ENCODE data around the gene TYSND1. TPM values are rescaled to one million over a fixed set of nuclear protein-coding genes. Genes with fewer than 3 reads are reported as not detected.
"Not testable (repeated sequence)": the region's sequence is repeated elsewhere in the genome, so short reads cannot be mapped to it uniquely, and the experiment has no call there.

The TYSND1 gene
- total RNA-seq, 2 donors from 2014 or later: 13.1 to 23.8 TPM

GRCh38 chr10:70164163-70164562 is 17.7 kb upstream of the TYSND1 start:
- no peak for DNase-seq
- Histone ChIP-seq H3K27ac (no peak overlapping the region), H3K27me3 (no peaks in the 10 kb centered on the region), H3K4me3 (no peak overlapping the region), H3K4me1 (peaks cover 10% of the 10 kb centered on the region), H3K9me3 (no peaks in the 10 kb centered on the region), H3K36me3 (peaks cover 14% of the 10 kb centered on the region), H3K9ac (ENCODE audit: low read depth in 2 of 2, low read length in 2 of 2) (no peak overlapping the region)
- intact Hi-C loops (cut with DNase I): no loop called here
- no peak for TF ChIP-seq CTCF (IDR thresholded peaks at IDR 0.05)

- DNase-seq: no peak
- Histone ChIP-seq H3K4me3 (no peak overlapping the region), H3K4me1 (peaks cover 6% of the 10 kb centered on the region), H3K27me3 (no peaks in the 10 kb centered on the region), H3K9me3 (no peaks in the 10 kb centered on the region), H3K36me3 (peaks cover 14% of the 10 kb centered on the region), H3K9ac (ENCODE audit: low read depth in 2 of 2, low read length in 2 of 2) (no peak overlapping the region), H3K27ac (no peak overlapping the region)
- TF ChIP-seq CTCF (IDR thresholded peaks at IDR 0.05): no peak
- intact Hi-C loops (cut with DNase I): no loop called here
These were observed 16.9 kb upstream of the TYSND1 start for GRCh38 chr10:70163448-70163847.

- Histone ChIP-seq H3K4me1 (peaks cover 3% of the 10 kb centered on the region), H3K27me3 (no peaks in the 10 kb centered on the region), H3K36me3 (peaks cover 14% of the 10 kb centered on the region), H3K27ac (no peak overlapping the region), H3K9me3 (no peaks in the 10 kb centered on the region), H3K9ac (ENCODE audit: low read depth in 2 of 2, low read length in 2 of 2) (no peak overlapping the region), H3K4me3 (no peak overlapping the region)
- DNase-seq: no peak
- intact Hi-C loops (cut with DNase I): no loop called here
- TF ChIP-seq CTCF (IDR thresholded peaks at IDR 0.05): no peak
These were observed 16.3 kb upstream of the TYSND1 start for GRCh38 chr10:70162892-70163201.

- Histone ChIP-seq H3K4me3 (no peak overlapping the region), H3K9ac (ENCODE audit: low read depth in 2 of 2, low read length in 2 of 2) (no peak overlapping the region), H3K36me3 (peaks cover 14% of the 10 kb centered on the region), H3K9me3 (no peaks in the 10 kb centered on the region), H3K27me3 (no peaks in the 10 kb centered on the region), H3K27ac (no peak overlapping the region), H3K4me1 (no peaks in the 10 kb centered on the region)
- DNase-seq: no peak
- no peak for TF ChIP-seq CTCF (IDR thresholded peaks at IDR 0.05)
- intact Hi-C loops (cut with DNase I): no loop called here
These were observed 15.8 kb upstream of the TYSND1 start for GRCh38 chr10:70162151-70162891.

- H3K9ac ChIP-seq (ENCODE audit: low read depth in 2 of 2, low read length in 2 of 2): no peak overlapping the region
- intact Hi-C loops (cut with DNase I): no loop called here
- H3K36me3 ChIP-seq: peaks cover 14% of the 10 kb centered on the region
- no peak for DNase-seq
- H3K4me3 ChIP-seq: no peak overlapping the region
- H3K9me3 ChIP-seq: no peaks in the 10 kb centered on the region
- no peak for TF ChIP-seq CTCF (IDR thresholded peaks at IDR 0.05)
- no peaks in the 10 kb centered on the region for H3K4me1 ChIP-seq
- no peak overlapping the region for H3K27ac ChIP-seq
- H3K27me3 ChIP-seq: no peaks in the 10 kb centered on the region
These were observed 14.3 kb upstream of the TYSND1 start for GRCh38 chr10:70160798-70161197.

GRCh38 chr10:70159366-70159765 is 12.9 kb upstream of the TYSND1 start:
- H3K4me3 ChIP-seq; DNase-seq; H3K4me1 ChIP-seq; intact Hi-C loops (cut with DNase I); H3K9me3 ChIP-seq; H3K27ac ChIP-seq; H3K9ac ChIP-seq (ENCODE audit: low read depth in 2 of 2, low read length in 2 of 2); H3K27me3 ChIP-seq: not testable (repeated sequence)
- H3K36me3 ChIP-seq: peaks cover 14% of the 10 kb centered on the region
